Lower lobe of right lung (tissue), 2 donors: ENCODE results near the gene ANKRD10. TPM values are rescaled to one million over a fixed set of nuclear protein-coding genes. Genes with fewer than 3 reads are reported as not detected.

ENCODE experiments used
- ATAC-seq, 2 donors: fragments of 200-7000 bp; cut with Tn5 transposase; one replicate each; pipeline ENCODE4 v1.9.1; 2020 to 2022; ENCODE audit warnings: mild to moderate bottlenecking in 2 of 2, moderate library complexity in 2 of 2
- DNase-seq: peaks from one replicate; pipeline ENCODE4 v3.0.0-alpha.2; 2020
- H3K27ac ChIP-seq: fragments of 200-600 bp; one replicate; pipeline ENCODE4 v1.8.0; 2022
- H3K27me3 ChIP-seq: fragments of 200-600 bp; one replicate; pipeline ENCODE4 v1.8.0; 2022; ENCODE audit warnings: low read depth
- H3K36me3 ChIP-seq: fragments of 200-600 bp; one replicate; pipeline ENCODE4 v1.8.0; 2022; ENCODE audit warnings: mild to moderate bottlenecking
- H3K4me1 ChIP-seq: fragments of 200-600 bp; one replicate; pipeline ENCODE4 v1.8.0; 2022
- H3K4me3 ChIP-seq: fragments of 200-600 bp; one replicate; pipeline ENCODE4 v1.8.0; 2022; ENCODE audit warnings: mild to moderate bottlenecking
- H3K9me3 ChIP-seq: fragments of 200-600 bp; one replicate; pipeline ENCODE4 v1.8.0; 2022
- intact Hi-C: fragments of 100-400 bp; cut with DNase I; formaldehyde crosslinking; loops from one replicate; pipeline ENCODE4 v1.11.0; 2022
- total RNA-seq: library from RNA; stranded (reverse); fragmentation: NEBNext Ultra II Directional; extraction: Animal tissue kit (Norgen Biotek cat#: 25700); gene quantifications from one replicate; pipeline ENCODE4 v1.2.1, GENCODE V29; 2021
- TF ChIP-seq, protein P1 (sequence below): fragments of 200-600 bp; IDR thresholded peaks from one replicate; pipeline ENCODE4 v1.8.0; 2022; ENCODE audit warnings: antibody characterized with exemption, mild to moderate bottlenecking
- donor health status: DM: no; HTN: yes; CAD: no; lungs with severe emphysema.

Gene ANKRD10
- total RNA-seq, 1 donor from 2014 or later, result 132 TPM

- intact Hi-C loops, result no loop called here
- H3K36me3 ChIP-seq, result no peaks in the 10 kb centered on the region
- no peak for ATAC-seq
These were observed 971 bp upstream of the ANKRD10 start for GRCh38 chr13:110915874-110916206.

DNA sequence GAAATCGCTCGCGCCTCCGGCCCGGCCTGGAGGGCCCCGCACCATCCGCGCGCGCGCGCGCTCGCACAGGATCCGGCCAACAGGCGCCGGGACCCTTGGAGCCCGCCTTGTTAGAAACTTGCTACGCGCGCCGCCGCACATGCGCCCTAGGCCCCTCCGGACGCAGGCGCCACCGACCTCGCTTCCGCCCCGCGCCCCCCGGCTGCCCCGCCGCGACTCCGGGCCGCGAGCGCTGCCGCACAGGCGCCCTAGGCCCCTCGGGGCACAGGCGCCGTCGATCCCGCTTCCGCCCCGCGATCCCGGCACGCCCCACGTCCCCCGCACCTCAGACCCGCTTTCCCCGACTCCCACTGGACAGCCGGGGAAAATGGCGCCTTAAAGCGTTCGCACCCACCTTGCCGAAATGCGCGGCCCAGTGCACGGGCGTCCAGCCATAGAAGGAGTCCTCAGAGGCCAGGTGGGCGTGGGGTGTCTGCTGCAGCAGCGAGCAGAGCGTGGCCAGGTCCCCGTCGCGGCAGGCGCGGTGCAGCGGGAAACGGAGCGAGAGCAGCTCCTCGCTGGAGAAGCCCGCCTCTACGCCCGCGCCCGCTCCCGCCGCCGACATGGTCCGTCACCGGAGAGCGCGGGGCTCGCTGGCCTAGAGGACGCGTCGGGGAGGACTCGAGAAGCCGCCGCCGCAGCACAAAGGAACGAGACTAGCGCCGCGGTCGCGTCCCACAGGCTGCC, 375 bp downstream of the ANKRD10 start:
- peaks cover 54% of the 10 kb centered on the region for H3K4me1 ChIP-seq
- ATAC-seq (peak; percentile 56 to 60), DNase-seq (peak; percentile 90)
- peaks cover 12% of the 10 kb centered on the region for H3K36me3 ChIP-seq
- intact Hi-C loops, result no loop called here
- H3K4me3 ChIP-seq, result peak overlapping the region; percentile 98
- H3K9me3 ChIP-seq, result no peaks in the 10 kb centered on the region
- TF ChIP-seq, protein P1, sequence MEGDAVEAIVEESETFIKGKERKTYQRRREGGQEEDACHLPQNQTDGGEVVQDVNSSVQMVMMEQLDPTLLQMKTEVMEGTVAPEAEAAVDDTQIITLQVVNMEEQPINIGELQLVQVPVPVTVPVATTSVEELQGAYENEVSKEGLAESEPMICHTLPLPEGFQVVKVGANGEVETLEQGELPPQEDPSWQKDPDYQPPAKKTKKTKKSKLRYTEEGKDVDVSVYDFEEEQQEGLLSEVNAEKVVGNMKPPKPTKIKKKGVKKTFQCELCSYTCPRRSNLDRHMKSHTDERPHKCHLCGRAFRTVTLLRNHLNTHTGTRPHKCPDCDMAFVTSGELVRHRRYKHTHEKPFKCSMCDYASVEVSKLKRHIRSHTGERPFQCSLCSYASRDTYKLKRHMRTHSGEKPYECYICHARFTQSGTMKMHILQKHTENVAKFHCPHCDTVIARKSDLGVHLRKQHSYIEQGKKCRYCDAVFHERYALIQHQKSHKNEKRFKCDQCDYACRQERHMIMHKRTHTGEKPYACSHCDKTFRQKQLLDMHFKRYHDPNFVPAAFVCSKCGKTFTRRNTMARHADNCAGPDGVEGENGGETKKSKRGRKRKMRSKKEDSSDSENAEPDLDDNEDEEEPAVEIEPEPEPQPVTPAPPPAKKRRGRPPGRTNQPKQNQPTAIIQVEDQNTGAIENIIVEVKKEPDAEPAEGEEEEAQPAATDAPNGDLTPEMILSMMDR, result no peak
- H3K27me3 ChIP-seq, result no peaks in the 10 kb centered on the region
- H3K27ac ChIP-seq, result peak overlapping the region; percentile 100

More at GRCh38 chr13:110915874-110916206, 971 bp upstream of the ANKRD10 start:
- no peaks in the 10 kb centered on the region for H3K27me3 ChIP-seq
- DNase-seq, result no peak
- no peaks in the 10 kb centered on the region for H3K9me3 ChIP-seq
- peak overlapping the region; percentile 98 for H3K4me3 ChIP-seq
- H3K27ac ChIP-seq, result peak overlapping the region; percentile 100
- peaks cover 41% of the 10 kb centered on the region for H3K4me1 ChIP-seq
- TF ChIP-seq, protein P1, result no peak

- Histone ChIP-seq H3K4me3 (peak overlapping the region; percentile 98), H3K36me3 (peaks cover 17% of the 10 kb centered on the region), H3K4me1 (peaks cover 59% of the 10 kb centered on the region), H3K27ac (peak overlapping the region; percentile 100), H3K27me3 (no peaks in the 10 kb centered on the region), H3K9me3 (no peaks in the 10 kb centered on the region)
- ATAC-seq (peak in 1 of 2 donors; percentile 23), DNase-seq (no peak)
- TF ChIP-seq, protein P1, result no peak
- intact Hi-C loops, result no loop called here
These were observed 863 bp downstream of the ANKRD10 start for GRCh38 chr13:110914081-110914330.

- intact Hi-C loops, result no loop called here
- DNase-seq, result no peak
These were observed 1.4 kb downstream of the ANKRD10 start for GRCh38 chr13:110913322-110914080.

DNA sequence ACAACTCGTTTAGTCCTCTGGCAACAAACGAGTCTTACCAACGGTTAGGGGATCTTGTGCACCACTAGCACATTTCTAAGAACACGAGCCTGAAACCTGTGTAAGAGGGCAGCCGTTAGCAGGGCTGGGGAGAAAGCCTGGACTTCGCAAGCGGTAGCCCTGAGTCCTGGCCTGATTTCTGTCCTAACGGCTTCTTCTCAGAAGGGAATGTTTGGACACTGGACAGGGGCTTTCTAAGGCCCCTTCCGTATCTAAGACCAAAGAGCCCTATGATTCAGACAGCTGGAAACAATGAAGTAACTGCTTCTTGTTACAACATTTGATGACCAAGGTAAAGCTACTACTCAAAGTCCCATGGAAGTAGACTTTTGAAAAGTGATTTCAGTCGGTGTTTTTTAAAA, 2.2 kb downstream of the ANKRD10 start:
- H3K4me1 ChIP-seq, result peaks cover 73% of the 10 kb centered on the region
- DNase-seq (no peak), ATAC-seq (no peak)
- H3K27me3 ChIP-seq, result no peaks in the 10 kb centered on the region
- H3K9me3 ChIP-seq, result no peaks in the 10 kb centered on the region
- TF ChIP-seq, protein P1, result no peak
- H3K36me3 ChIP-seq, result peaks cover 23% of the 10 kb centered on the region
- H3K4me3 ChIP-seq, result peak overlapping the region; percentile 98
- intact Hi-C loops, result no loop called here
- peak overlapping the region; percentile 100 for H3K27ac ChIP-seq

More at GRCh38 chr13:110913322-110914080, 1.4 kb downstream of the ANKRD10 start:
- no peak for ATAC-seq
- Histone ChIP-seq H3K36me3 (peaks cover 22% of the 10 kb centered on the region), H3K4me1 (peaks cover 64% of the 10 kb centered on the region), H3K27me3 (no peaks in the 10 kb centered on the region), H3K9me3 (no peaks in the 10 kb centered on the region), H3K27ac (peak overlapping the region; percentile 100), H3K4me3 (peak overlapping the region; percentile 98)
- TF ChIP-seq, protein P1, result no peak
